Upper lobe of right lung (tissue), 1 donor: ENCODE results near the gene ZNF26. TPM values are rescaled to one million over a fixed set of nuclear protein-coding genes. Genes with fewer than 3 reads are reported as not detected.
"Not testable (repeated sequence)": the region's sequence is repeated elsewhere in the genome, so short reads cannot be mapped to it uniquely, and the experiment has no call there.

ENCODE experiments used
- ATAC-seq: fragments of 200-7000 bp; cut with Tn5 transposase; one replicate; pipeline ENCODE4 v1.9.1; 2020; ENCODE audit warnings: mild to moderate bottlenecking, moderate library complexity
- DNase-seq: peaks from one replicate; pipeline ENCODE4 v3.0.0-alpha.2; 2020
- H3K27ac ChIP-seq: fragments of 200-600 bp; one replicate; pipeline ENCODE4 v1.8.0; 2022
- H3K27me3 ChIP-seq: fragments of 200-600 bp; one replicate; pipeline ENCODE4 v1.8.0; 2022; ENCODE audit warnings: mild to moderate bottlenecking
- H3K36me3 ChIP-seq: fragments of 200-600 bp; one replicate; pipeline ENCODE4 v1.8.0; 2022
- H3K4me1 ChIP-seq: fragments of 200-600 bp; one replicate; pipeline ENCODE4 v1.8.0; 2022
- H3K4me3 ChIP-seq: fragments of 200-600 bp; one replicate; pipeline ENCODE4 v1.8.0; 2022; ENCODE audit warnings: mild to moderate bottlenecking
- H3K9me3 ChIP-seq: fragments of 200-600 bp; one replicate; pipeline ENCODE4 v1.8.0; 2022
- CTCF ChIP-seq: fragments of 200-600 bp; IDR thresholded peaks from one replicate; pipeline ENCODE4 v1.8.0; 2022; ENCODE audit warnings: antibody characterized with exemption
- intact Hi-C: fragments of 100-400 bp; cut with DNase I; formaldehyde crosslinking; loops from one replicate; pipeline ENCODE4 v1.11.0; 2022
- long read RNA-seq: library from polyadenylated mRNA; unstranded; transcript quantifications from one replicate; pipeline ENCODE4 v2.0.0, GENCODE V29; 2021
- total RNA-seq: library from RNA; stranded (reverse); fragmentation: NEBNext Ultra II Directional; extraction: Animal tissue kit (Norgen Biotek cat#: 25700); gene quantifications from one replicate; pipeline ENCODE4 v1.2.1, GENCODE V29; 2021
- donor health status: DM: no; HTN: yes; CAD: no; lungs with severe emphysema.

Gene ZNF26
- 11.4 TPM for total RNA-seq
- long read RNA-seq, full-length matches to known transcripts: 5 of 20 reads
- long read RNA-seq, partial matches to known transcripts: 0 of 20 reads
- long read RNA-seq, other reads (novel, unspliced or antisense): 15 of 20 reads

GRCh38 chr12:132986001-132986884 lies at the start of gene ZNF26:
ZNF26 (plus strand) TSS chr12:132986367; CDS start chr12:132986841, 474 bp downstream.
- Histone ChIP-seq H3K36me3 (no peaks in the 10 kb centered on the region), H3K4me1 (peaks cover 19% of the 10 kb centered on the region), H3K4me3 (peak within 1 kb of the TSS; percentile 98), H3K9me3 (peaks cover 14% of the 10 kb centered on the region), H3K27ac (peak within 1 kb of the TSS; percentile 87), H3K27me3 (no peaks in the 10 kb centered on the region)
- ATAC-seq (peak; percentile 100), DNase-seq (peak; percentile 95)
- intact Hi-C loops: no loop called here
- TF ChIP-seq CTCF: no peak

GRCh38 chr12:132936921-132937320 lies 49.2 kb upstream of the ZNF26 start:
- H3K9me3 ChIP-seq: peaks cover 61% of the 10 kb centered on the region
- H3K27me3 ChIP-seq, H3K4me1 ChIP-seq, H3K4me3 ChIP-seq, DNase-seq, intact Hi-C loops, H3K36me3 ChIP-seq, H3K27ac ChIP-seq, ATAC-seq: not testable (repeated sequence)

- ATAC-seq: no peak
- Histone ChIP-seq H3K27me3 (no peaks in the 10 kb centered on the region), H3K27ac (no peak overlapping the region), H3K4me3 (no peak overlapping the region), H3K36me3 (peaks cover 8% of the 10 kb centered on the region), H3K9me3 (peaks cover 59% of the 10 kb centered on the region), H3K4me1 (no peaks in the 10 kb centered on the region)
- intact Hi-C loops: no loop called here
- no peak for DNase-seq
- no peak for TF ChIP-seq CTCF
These were observed 48.7 kb upstream of the ZNF26 start for GRCh38 chr12:132937476-132937875.

- H3K27ac ChIP-seq, H3K4me1 ChIP-seq, ATAC-seq, H3K27me3 ChIP-seq, intact Hi-C loops, DNase-seq, H3K4me3 ChIP-seq: not testable (repeated sequence)
- Histone ChIP-seq H3K36me3 (peaks cover 20% of the 10 kb centered on the region), H3K9me3 (peaks cover 59% of the 10 kb centered on the region)
These were observed 47.4 kb upstream of the ZNF26 start for GRCh38 chr12:132938807-132939206.

- no peak for DNase-seq
- H3K4me3 ChIP-seq: no peak overlapping the region
- peaks cover 34% of the 10 kb centered on the region for H3K36me3 ChIP-seq
- H3K27ac ChIP-seq: no peak overlapping the region
- peaks cover 54% of the 10 kb centered on the region for H3K9me3 ChIP-seq
- ATAC-seq: peak; percentile 17
- intact Hi-C loops: no loop called here
- H3K27me3 ChIP-seq: no peaks in the 10 kb centered on the region
- TF ChIP-seq CTCF: no peak
- no peaks in the 10 kb centered on the region for H3K4me1 ChIP-seq
These were observed 46.0 kb upstream of the ZNF26 start for GRCh38 chr12:132940071-132940719.

- intact Hi-C loops: no loop called here
- H3K36me3 ChIP-seq: peaks cover 42% of the 10 kb centered on the region
These were observed 44.7 kb upstream of the ZNF26 start for GRCh38 chr12:132941336-132941954.

More at GRCh38 chr12:132941336-132941954, 44.7 kb upstream of the ZNF26 start:
- Histone ChIP-seq H3K27me3 (no peaks in the 10 kb centered on the region), H3K9me3 (peaks cover 57% of the 10 kb centered on the region), H3K4me3 (no peak overlapping the region), H3K4me1 (no peaks in the 10 kb centered on the region), H3K27ac (no peak overlapping the region)
- ATAC-seq (no peak), DNase-seq (no peak)
- TF ChIP-seq CTCF: no peak
